ENCODE data around the gene TMEM242.

The TMEM242 gene

DNA sequence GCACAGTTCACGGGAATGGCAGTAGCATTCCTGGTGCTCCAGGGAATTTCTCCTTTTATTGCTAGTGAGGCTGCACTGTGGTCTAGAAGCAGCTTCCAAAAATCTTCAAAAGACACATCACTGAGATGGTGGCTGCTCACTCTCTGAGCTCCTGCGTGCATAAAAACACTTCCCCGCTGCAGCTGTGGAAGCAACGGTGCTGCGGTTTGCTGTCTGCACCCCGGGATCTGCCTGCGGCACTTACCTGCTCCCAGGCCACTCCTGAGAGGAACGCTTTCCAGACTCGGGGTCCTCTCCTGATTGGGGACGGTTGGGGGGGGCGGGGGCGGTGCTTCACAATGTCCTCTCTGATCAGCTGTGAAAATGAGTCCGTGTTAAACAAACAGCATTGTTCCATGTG lies 77.9 kb downstream of the TMEM242 start:
- DNase-seq = no peak

DNA sequence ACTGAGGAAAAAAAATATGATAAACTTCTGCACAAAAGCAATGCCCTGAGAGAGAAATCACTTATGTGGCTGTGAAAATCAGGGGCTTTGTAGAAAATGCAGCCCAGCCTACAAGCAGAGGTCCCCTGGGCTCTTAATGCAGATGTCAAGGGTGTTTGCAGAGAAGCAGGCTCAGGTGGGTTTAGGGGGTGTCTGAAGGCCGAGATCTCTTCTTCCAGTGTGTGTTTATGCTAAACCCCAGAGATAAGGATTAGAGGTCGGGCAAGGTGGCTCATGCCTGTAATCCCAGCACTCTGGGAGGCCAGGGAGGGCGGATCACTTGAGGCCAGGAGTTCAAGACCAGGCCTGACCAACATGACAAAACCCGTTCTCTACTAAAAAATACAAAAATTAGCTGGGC lies 78.5 kb downstream of the TMEM242 start:
- DNase-seq = no peak

DNA sequence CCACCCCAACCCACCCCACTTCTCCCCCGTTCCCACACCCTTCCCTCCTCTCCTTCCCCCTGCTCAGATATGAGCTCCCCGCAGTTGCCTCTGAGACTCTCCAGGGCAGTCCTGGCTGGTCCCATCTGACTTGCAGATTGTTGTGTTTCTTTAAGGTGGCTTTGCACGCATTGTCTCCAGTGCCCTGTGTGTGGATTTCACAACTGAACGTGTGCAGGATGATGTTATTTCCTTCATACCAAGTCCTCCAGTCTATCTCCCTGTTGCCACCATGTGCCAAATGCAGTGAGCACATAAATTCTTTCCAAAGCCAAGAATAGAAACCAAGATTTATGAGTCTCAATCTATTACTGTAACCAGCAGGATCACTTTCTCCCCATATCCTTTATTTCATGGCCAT lies 79.1 kb downstream of the TMEM242 start:
- DNase-seq = no peak

DNA sequence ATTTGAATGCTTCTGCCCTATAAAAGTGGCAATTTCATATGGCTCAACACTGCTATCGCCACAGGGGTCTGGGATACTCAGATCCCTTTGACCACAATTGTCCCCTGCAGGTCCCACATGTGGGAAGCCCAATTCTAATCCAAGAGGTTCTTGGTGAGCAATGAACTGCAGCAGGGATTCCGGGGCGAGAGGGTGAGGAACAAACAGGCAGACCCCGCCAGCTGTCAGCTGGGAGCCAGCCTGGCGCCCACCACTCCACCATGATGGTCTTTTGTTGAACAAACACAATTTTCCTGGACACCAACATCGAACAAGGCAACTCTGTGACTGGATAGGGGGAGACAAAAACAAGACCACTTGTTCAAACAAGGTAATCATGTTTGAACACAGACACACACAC lies 80.5 kb downstream of the TMEM242 start:
- DNase-seq = no peak

DNA sequence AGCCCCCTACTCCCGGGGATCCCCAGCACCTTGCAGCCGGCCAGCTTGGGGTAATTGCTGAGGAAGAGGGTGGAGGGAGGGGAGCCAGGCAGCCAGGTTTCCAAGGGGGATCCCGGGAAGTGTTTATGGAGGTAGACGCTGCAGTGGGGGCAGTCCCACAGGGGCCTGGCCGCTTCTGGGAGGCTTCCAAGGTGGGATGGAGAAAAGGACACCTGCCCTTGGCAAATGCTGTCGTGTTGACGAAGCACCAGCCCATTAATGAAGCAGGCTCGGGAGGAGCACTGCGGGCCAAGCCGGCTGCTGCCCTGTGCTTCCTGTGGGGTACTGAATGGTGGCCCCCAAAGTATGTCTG lies 82.4 kb downstream of the TMEM242 start:
- DNase-seq = no peak

DNA sequence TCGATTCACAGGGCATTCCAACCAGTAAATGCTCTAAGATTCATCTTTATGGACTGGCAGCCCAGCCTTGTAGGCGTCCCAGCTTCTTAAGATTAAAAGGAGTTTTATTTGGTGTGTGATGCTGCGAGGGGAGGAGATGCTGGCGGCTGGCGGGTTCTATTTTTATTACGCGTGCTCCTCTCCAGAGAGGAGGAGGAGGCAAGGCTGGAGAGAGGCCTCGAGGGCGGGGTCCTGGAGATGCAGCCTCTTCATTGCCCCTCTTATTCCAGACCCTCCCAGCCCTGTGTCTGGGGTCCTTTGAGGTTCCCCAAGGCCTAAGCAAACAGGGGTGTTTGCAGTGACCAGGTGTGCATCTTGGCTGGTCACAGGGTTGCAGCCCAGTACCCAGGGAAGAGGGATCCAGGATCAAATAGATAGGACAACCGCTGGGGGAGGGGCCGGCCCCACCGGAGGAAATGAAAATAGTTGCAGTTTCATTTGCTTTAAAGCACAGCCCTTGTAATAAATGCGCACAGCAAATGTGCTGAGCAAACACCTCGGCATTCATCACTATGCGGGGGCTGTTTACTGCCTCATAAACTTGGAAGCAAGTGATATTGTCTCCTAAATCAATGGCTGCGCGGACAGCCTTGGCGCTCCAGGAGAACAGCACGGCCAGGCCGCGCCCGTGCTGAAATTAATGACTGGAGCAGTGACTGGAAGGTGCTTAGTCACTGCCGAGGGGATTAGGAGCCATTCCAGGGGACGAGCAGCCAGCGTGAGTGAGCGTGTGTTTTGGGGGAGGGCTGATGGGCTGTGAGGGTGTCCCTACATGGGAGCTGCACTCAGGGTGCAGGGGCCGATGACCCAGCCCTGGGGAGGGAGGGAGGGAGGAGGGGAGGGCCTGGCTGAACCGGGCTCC lies 83.0 kb downstream of the TMEM242 start:
- DNase-seq = no peak

DNA sequence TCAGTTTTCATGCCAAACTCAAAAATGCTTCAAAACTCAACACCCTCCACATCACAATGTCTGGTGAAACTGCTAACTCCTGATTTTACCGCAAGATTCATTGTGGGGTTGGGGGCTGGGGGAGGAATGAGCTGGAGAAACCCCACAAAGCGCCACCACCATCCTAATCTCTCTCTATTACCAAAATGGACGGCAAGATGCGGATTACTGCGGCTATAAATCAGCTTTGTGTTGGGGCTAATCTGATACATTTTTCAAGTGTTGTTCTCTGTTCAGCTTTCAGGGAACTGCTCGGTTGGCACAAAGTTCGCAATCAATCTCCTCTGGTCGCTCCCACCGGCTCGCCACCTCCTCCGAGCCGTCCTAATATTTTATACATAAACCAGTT lies 83.7 kb downstream of the TMEM242 start:
- no peak for DNase-seq

Measured in CD4-positive, alpha-beta T cell treated with Interleukin-10 for 1 hour (primary cell).